ENCODE measurements around the gene MAL. TPM values are rescaled to one million over a fixed set of nuclear protein-coding genes. Genes with fewer than 3 reads are reported as not detected.

Gene MAL
- total and polyA plus RNA-seq, 2 experiments from 2014 or later = 1.4 TPM; not detected in 1

DNA sequence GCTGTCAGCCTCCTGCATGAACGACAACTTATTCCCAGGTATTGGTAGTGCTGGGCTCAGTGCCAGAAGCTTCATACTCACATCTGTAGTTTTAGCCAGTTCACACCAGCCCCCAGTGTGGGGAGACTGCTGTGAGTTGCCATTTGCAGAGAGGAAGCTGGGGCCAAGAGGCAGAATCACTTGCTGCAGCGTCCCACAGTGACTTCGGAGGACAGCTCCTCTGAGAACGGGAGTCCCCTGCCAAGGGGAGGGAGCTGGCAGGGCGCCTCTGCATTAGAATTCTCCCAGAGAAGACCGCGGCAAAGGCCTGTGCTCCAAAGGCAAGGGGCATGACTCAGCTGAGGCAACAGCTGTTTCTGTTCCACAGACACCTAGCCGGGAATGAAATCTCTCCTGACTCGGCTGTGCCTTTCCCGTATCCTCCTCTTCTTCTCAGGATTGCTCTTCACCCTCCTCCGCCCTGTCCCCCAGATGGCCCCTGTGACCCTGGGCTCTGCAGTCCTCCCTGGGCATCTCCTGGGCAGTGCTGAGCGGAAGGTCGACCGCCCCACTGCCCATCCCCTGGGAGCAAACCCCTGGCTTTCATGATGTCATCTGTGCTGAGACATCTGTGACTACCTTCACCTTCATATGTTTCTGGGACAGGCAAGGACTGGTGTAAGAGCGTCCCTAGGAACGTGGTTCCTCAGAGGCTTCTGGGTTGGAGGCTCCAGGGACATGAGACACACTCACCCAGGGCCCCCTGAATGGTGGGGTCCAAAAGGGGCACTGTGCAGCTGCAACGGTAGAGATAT, 18.0 kb downstream of the MAL start:
- Histone ChIP-seq H3K79me2 (no peaks in the 10 kb centered on the region), H3K36me3 (replicated peaks; ENCODE audit: insufficient read depth, low read depth) (no peaks in the 10 kb centered on the region), H2AFZ (no peak overlapping the region), H3K9me2 (replicated peaks; ENCODE audit: insufficient read depth) (no peaks in the 10 kb centered on the region), H4K20me1 (ENCODE audit: insufficient read depth, poor library complexity, severe bottlenecking) (no peaks in the 10 kb centered on the region), H3K4me1 (ENCODE audit: insufficient read depth) (no peaks in the 10 kb centered on the region), H3K4me2 (no peak overlapping the region), H3K9me3 (ENCODE audit: low read depth) (no peaks in the 10 kb centered on the region), H3K27ac (no peak overlapping the region), H3K27me3 (no peaks in the 10 kb centered on the region), H3K4me3 (no peak overlapping the region)
- 72% methylated on average over 17 of the region's 17 CpGs for WGBS (ENCODE audit: low lambda C conversion rate, missing lambda C conversion rate)
- peak; percentile 23 for DNase-seq (ENCODE audit: low spot score)
- TF ChIP-seq EZH2 (IDR thresholded peaks at IDR 0.05; ENCODE audit: borderline replicate concordance) (no peak), EZH2phosphoT487 (IDR thresholded peaks at IDR 0.05; ENCODE audit: low read depth, severe bottlenecking, unreplicated experiment) (no peak)
- TF ChIP-seq, protein P1, sequence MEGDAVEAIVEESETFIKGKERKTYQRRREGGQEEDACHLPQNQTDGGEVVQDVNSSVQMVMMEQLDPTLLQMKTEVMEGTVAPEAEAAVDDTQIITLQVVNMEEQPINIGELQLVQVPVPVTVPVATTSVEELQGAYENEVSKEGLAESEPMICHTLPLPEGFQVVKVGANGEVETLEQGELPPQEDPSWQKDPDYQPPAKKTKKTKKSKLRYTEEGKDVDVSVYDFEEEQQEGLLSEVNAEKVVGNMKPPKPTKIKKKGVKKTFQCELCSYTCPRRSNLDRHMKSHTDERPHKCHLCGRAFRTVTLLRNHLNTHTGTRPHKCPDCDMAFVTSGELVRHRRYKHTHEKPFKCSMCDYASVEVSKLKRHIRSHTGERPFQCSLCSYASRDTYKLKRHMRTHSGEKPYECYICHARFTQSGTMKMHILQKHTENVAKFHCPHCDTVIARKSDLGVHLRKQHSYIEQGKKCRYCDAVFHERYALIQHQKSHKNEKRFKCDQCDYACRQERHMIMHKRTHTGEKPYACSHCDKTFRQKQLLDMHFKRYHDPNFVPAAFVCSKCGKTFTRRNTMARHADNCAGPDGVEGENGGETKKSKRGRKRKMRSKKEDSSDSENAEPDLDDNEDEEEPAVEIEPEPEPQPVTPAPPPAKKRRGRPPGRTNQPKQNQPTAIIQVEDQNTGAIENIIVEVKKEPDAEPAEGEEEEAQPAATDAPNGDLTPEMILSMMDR (IDR thresholded peaks at IDR 0.05; ENCODE audit: poor library complexity) = no peak

DNA sequence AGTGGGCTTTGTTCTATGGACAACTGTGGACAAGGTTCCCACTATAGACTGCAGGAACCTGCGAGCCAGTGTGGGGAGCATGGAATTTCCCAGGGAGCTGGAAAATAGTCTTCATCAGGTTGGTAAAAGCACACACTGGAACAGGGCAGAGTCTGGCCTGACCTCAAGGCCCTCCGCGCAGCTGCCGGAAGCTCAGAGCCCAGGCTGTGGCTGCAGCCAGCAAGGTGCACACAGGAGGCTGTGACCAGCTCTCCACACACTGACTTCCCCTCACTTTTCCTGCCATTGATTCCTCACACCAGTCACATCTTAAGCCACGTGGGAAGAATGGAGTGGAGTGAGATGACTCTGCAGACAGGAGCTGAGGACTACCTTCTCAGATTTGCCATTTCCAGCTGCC, 19.1 kb downstream of the MAL start:
- 92% methylated on average over 5 of the region's 5 CpGs for WGBS (ENCODE audit: low lambda C conversion rate, missing lambda C conversion rate)

DNA sequence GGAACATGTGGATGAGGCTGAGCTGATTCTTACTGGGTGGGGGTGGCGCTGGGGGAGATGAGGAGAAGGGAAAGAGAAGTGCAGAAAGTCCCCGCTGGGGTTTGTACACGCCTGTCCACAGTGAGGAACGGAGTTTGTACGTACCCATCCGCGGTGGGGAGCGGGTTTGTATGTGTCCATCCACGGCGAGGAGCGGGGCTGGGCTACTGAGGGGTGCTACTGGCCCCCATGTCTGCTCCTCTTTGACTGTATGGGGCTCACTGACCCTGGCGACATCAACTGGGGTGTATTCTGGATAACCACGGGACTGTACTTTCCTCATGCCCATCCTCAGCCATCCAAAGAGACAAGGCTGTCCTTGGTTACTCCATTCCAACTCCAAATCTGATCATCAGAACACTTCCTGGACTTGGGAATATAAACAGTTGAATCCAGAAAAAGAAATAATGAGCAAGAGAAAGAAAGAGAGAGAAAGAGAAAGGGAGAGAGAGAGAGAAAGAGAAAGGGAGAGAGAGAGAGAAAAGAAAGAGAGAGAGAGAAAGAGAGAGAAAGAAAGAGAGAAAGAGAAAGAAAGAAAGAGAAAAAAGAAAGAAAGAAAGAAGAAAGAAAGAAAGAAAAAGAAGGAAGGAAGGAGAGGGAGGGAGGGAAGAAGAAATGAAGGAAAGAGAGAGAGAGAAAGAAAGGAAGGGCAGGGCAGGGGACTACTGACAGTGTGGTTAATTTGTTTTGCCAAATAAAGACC, 21.0 kb downstream of the MAL start:
- TF ChIP-seq, protein P1 (IDR thresholded peaks at IDR 0.05; ENCODE audit: poor library complexity) = no peak
- DNase-seq (ENCODE audit: low spot score) = no peak
- H3K4me3 ChIP-seq = no peak overlapping the region
- no peak overlapping the region for H3K27ac ChIP-seq
- no peaks in the 10 kb centered on the region for H3K27me3 ChIP-seq
- H3K9me3 ChIP-seq (ENCODE audit: low read depth) = no peaks in the 10 kb centered on the region
- no peaks in the 10 kb centered on the region for H3K79me2 ChIP-seq
- H2AFZ ChIP-seq = no peak overlapping the region
- no peak overlapping the region for H3K4me2 ChIP-seq
- 71% methylated on average over 13 of the region's 13 CpGs for WGBS (ENCODE audit: low lambda C conversion rate, missing lambda C conversion rate)
- H3K9me2 ChIP-seq (replicated peaks; ENCODE audit: insufficient read depth) = no peaks in the 10 kb centered on the region
- H3K4me1 ChIP-seq (ENCODE audit: insufficient read depth) = no peaks in the 10 kb centered on the region
- H3K36me3 ChIP-seq (replicated peaks; ENCODE audit: insufficient read depth, low read depth) = no peaks in the 10 kb centered on the region
- no peaks in the 10 kb centered on the region for H4K20me1 ChIP-seq (ENCODE audit: insufficient read depth, poor library complexity, severe bottlenecking)

More for the DNA sequence above, 19.1 kb downstream of the MAL start:
- no peaks in the 10 kb centered on the region for H3K9me2 ChIP-seq (replicated peaks; ENCODE audit: insufficient read depth)
- no peak overlapping the region for H3K4me3 ChIP-seq
- no peak overlapping the region for H3K27ac ChIP-seq
- TF ChIP-seq EZH2 (IDR thresholded peaks at IDR 0.05; ENCODE audit: borderline replicate concordance) = no peak
- TF ChIP-seq EZH2phosphoT487 (IDR thresholded peaks at IDR 0.05; ENCODE audit: low read depth, severe bottlenecking, unreplicated experiment) = no peak
- TF ChIP-seq, protein P1 (IDR thresholded peaks at IDR 0.05; ENCODE audit: poor library complexity) = no peak
- no peaks in the 10 kb centered on the region for H3K27me3 ChIP-seq
- no peaks in the 10 kb centered on the region for H3K79me2 ChIP-seq
- H3K36me3 ChIP-seq (replicated peaks; ENCODE audit: insufficient read depth, low read depth) = no peaks in the 10 kb centered on the region
- H3K4me1 ChIP-seq (ENCODE audit: insufficient read depth) = no peaks in the 10 kb centered on the region
- no peaks in the 10 kb centered on the region for H3K9me3 ChIP-seq (ENCODE audit: low read depth)
- no peak overlapping the region for H3K4me2 ChIP-seq
- H2AFZ ChIP-seq = no peak overlapping the region
- DNase-seq (ENCODE audit: low spot score) = no peak
- H4K20me1 ChIP-seq (ENCODE audit: insufficient read depth, poor library complexity, severe bottlenecking) = no peaks in the 10 kb centered on the region

Measured in hepatocyte (in vitro differentiated cells).